ENCODE measurements around the gene PDE4A. TPM values are rescaled to one million over a fixed set of nuclear protein-coding genes. Genes with fewer than 3 reads are reported as not detected.

Gene PDE4A
- total and polyA plus RNA-seq, 2 donors (not counting 3 experiments of a cell fraction or from before 2014, with no cell fraction given) = 3.8 to 10.0 TPM

DNA sequence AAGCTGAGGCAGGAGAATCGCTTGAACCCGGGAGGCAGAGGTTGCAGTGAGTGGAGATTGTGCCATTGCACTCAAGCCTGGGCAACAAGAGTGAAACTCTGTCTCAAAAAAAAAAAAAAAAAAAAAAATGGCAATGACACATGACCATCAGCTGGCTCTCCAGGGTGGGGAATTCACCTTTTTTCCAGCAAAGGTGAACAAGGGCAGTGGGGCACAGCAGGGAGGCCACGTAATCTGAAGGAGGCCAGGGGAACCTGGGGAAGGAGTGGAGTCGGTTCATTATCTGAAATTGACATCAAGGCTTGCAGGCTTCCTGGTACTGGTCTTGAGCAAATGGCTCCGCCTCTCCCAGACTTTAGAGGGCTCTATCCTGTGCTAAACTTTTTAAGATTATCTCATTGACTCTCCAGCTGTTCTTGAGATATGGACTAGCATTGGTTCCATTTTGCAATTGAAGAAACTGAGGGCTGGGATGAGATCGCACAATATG is 54.7 kb downstream of the PDE4A start:
- H2AFZ ChIP-seq (ENCODE audit: low read depth, low read length) = no peak overlapping the region
- CTCF ChIA-PET = interaction anchor here (1.1 to 1.7 kb wide), 4 partner anchors 9 to 47 kb away, joined by 3 to 6 read pairs (median 4); no protein-coding TSS in a partner anchor

More for the DNA sequence above, 54.7 kb downstream of the PDE4A start:
- Histone ChIP-seq H3K9ac (replicated peaks; ENCODE audit: extremely low read depth, insufficient read depth, low read length) (no peak overlapping the region), H3K27me3 (ENCODE audit: control insufficient read depth in 2 of 2, insufficient read depth in 2 of 2, low read length in 2 of 2) (no peaks in the 10 kb centered on the region), H3K27ac (ENCODE audit: insufficient read depth, low read depth, low read length) (no peak overlapping the region), H3K36me3 (ENCODE audit: control insufficient read depth in 2 of 2, extremely low read depth in 1 of 2, insufficient read depth in 2 of 2, low read length in 2 of 2) (no peaks in the 10 kb centered on the region), H4K20me1 (replicated peaks; ENCODE audit: control insufficient read depth, extremely low read depth, insufficient read depth, low read length) (no peaks in the 10 kb centered on the region), H3K4me3 (replicated peaks in 1 of 3; ENCODE audit: insufficient read depth in 1 of 3, low read depth in 1 of 3, low read length in 3 of 3) (no peak overlapping the region), H3K79me2 (ENCODE audit: control insufficient read depth, insufficient read depth, low read length) (no peaks in the 10 kb centered on the region), H3K9me3 (replicated peaks; ENCODE audit: control insufficient read depth, insufficient read depth, low read length) (no peaks in the 10 kb centered on the region), H3K9me1 (replicated peaks; ENCODE audit: control insufficient read depth, extremely low read depth, insufficient read depth, low read length) (no peaks in the 10 kb centered on the region), H3K4me2 (ENCODE audit: insufficient read depth, low read length) (no peak overlapping the region), H3K4me1 (ENCODE audit: control insufficient read depth, extremely low read depth, insufficient read depth, low read length) (peaks cover 7% of the 10 kb centered on the region)
- POLR2A ChIA-PET = no interaction called here
- no TSS peak for BruUV-seq (replicated peaks)
- intact Hi-C loops (cut with micrococcal nuclease) (loop anchor here (10.0 kb wide), 1 partner anchor 220 kb away; no protein-coding TSS in a partner anchor), dilution Hi-C loops (cut with MboI; ENCODE audit: extremely low pct_ligation_motif_present, low sequenced_read_pairs) (no loop called here)
- TF ChIP-seq, protein P1, sequence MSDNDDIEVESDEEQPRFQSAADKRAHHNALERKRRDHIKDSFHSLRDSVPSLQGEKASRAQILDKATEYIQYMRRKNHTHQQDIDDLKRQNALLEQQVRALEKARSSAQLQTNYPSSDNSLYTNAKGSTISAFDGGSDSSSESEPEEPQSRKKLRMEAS (IDR thresholded peaks at IDR 0.05; ENCODE audit: insufficient read depth, insufficient read length) = no peak
- TF ChIP-seq FOS (IDR thresholded peaks at IDR 0.05; ENCODE audit: borderline replicate concordance, insufficient read depth, low read length) = no peak
- TF ChIP-seq JUN (IDR thresholded peaks at IDR 0.05; ENCODE audit: borderline replicate concordance, insufficient read depth, insufficient read length, low read depth) = no peak
- TF ChIP-seq POLR2AphosphoS5 (IDR thresholded peaks at IDR 0.05; ENCODE audit: insufficient read depth, low read depth, low read length) = no peak
- TF ChIP-seq GATA2 (IDR thresholded peaks at IDR 0.05; ENCODE audit: insufficient read depth, insufficient read length, low read depth, low read length) = no peak
- TF ChIP-seq, protein P2, sequence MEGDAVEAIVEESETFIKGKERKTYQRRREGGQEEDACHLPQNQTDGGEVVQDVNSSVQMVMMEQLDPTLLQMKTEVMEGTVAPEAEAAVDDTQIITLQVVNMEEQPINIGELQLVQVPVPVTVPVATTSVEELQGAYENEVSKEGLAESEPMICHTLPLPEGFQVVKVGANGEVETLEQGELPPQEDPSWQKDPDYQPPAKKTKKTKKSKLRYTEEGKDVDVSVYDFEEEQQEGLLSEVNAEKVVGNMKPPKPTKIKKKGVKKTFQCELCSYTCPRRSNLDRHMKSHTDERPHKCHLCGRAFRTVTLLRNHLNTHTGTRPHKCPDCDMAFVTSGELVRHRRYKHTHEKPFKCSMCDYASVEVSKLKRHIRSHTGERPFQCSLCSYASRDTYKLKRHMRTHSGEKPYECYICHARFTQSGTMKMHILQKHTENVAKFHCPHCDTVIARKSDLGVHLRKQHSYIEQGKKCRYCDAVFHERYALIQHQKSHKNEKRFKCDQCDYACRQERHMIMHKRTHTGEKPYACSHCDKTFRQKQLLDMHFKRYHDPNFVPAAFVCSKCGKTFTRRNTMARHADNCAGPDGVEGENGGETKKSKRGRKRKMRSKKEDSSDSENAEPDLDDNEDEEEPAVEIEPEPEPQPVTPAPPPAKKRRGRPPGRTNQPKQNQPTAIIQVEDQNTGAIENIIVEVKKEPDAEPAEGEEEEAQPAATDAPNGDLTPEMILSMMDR (IDR thresholded peaks at IDR 0.05; ENCODE audit: extremely low read depth in 1 of 2, insufficient read depth in 1 of 2, low read depth in 1 of 2, low read length in 2 of 2) = no peak
- TF ChIP-seq MYC (IDR thresholded peaks at IDR 0.05; ENCODE audit: low read depth, low read length) = no peak
- no peak for TF ChIP-seq EZH2 (IDR thresholded peaks at IDR 0.05; ENCODE audit: borderline replicate concordance, low read depth, low read length, severe bottlenecking)
- no peak for TF ChIP-seq POLR2A (IDR thresholded peaks at IDR 0.05; ENCODE audit: low read depth, low read length)
- DNase-seq (ENCODE audit: low read depth, low spot score) (no peak), FAIRE-seq (no peak)

Data from endothelial cell of umbilical vein (primary cell).